G401 (cell line): ENCODE data around the gene ZNF2. TPM values are rescaled to one million over a fixed set of nuclear protein-coding genes. Genes with fewer than 3 reads are reported as not detected.

Experiments used
- DNase-seq: peaks from one replicate; pipeline ENCODE4 v3.0.0-alpha.2; 2015; ENCODE audit warnings: low spot score
- in situ Hi-C: cut with HindIII; loops from 2 replicates; pipeline ENCODE4 v1.10.0; 2016; ENCODE audit warnings: low sequenced_read_pairs, mixed read lengths
- total RNA-seq: library from RNA; depleted of rRNA; stranded (reverse); fragments of >200 nt; shearing (Covaris generic); gene quantifications from 2 replicates; pipeline ENCODE4 v1.2.3, GENCODE V29; 2014; rRNA removed

The ZNF2 gene
- total RNA-seq, result 4.5 and 6.9 TPM in 2 replicates

GRCh38 chr2:95165371-95166064 is at the start of gene ZNF2:
Gene ZNF2 (plus strand): TSS chr2:95165809. CDS start chr2:95176227, 10,418 bp downstream.
- DNase-seq, result peak; percentile 97
- in situ Hi-C loops, result no loop called here

- in situ Hi-C loops, result no loop called here
- DNase-seq, result no peak
Observed at GRCh38 chr2:95121093-95121406, 44.6 kb upstream of the ZNF2 start.

DNA sequence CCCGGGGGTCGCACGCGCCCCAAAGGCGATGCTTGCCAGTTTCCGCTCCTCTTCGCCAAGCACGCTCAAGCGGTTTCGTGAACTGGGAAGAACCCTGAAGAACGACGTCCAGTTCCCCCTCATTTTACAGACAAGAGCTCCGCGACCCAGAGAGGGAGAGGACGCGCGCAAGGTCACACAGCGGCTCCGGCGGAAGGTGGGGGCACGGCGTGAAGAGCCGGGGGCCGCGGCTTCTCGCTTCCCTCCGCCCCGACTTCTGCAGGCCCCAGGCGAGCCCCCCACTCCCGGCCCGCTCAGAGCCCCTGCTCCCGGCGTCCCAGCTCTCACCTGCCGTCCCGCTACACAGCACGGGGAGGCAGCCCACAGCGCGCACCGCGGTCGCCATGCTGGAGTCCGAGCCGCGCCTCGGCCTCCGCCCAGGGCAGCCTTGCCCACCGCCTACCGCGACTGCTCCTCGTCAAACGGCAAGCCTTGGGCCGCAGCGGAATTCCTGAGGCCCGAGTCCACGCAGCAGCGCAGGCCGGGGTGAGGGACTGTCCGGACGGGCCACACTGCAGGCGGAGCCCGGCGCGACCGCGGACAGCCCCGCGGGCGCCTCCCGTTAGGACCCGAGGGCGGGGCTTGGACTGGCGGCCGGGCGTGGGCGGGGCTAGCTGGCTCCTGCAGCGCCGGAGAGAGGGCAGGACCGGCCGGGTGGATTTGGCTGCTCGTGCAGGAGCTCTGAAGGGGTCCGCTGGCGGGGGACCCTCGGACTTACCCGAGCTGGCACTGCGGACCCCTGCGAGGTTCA is 44.0 kb upstream of the ZNF2 start, which contains the start of gene MRPS5:
Gene MRPS5, minus strand, starts transcription at position 402 of the 790 bp plus-strand sequence. Its CDS starts 17 bp downstream, at position 385.
- DNase-seq, result peak; percentile 83
- in situ Hi-C loops, result no loop called here

GRCh38 chr2:95122197-95122551 is 43.4 kb upstream of the ZNF2 start:
- in situ Hi-C loops, result no loop called here

GRCh38 chr2:95138702-95139101 is 26.9 kb upstream of the ZNF2 start:
- in situ Hi-C loops, result no loop called here
- no peak for DNase-seq

More at GRCh38 chr2:95122197-95122551, 43.4 kb upstream of the ZNF2 start:
- DNase-seq, result no peak

GRCh38 chr2:95143838-95144237 is 21.8 kb upstream of the ZNF2 start:
- DNase-seq, result no peak
- in situ Hi-C loops, result no loop called here

DNA sequence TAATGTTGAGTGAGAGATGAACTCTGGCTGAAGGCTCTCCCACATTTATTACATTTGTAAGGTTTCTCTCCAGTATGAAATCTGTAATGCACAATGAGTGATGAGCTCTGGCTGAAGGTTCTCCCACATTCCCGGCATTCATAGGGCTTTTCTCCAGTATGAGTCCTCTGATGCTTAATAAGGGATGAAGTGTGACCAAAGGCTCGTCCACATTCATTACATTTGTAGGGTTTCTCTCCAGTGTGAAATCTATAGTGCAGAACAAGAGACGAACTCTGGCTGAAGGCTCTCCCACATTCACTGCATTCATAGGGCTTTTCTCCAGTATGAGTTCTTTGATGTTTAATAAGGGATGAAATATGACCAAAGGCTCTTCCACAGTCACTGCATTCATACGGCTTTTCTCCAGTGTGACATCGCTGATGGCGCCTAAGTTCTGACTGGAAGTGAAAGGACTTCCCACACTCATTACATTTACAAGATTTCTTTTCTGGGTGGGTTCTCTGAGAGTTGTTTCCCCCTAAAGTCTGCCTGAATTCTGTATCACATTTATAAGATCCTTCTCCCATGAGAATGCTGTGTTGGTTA is 16.1 kb upstream of the ZNF2 start:
- in situ Hi-C loops, result no loop called here
- DNase-seq, result no peak

- in situ Hi-C loops, result no loop called here
- peak; percentile 7 for DNase-seq
Observed at GRCh38 chr2:95158441-95158840, 7.2 kb upstream of the ZNF2 start.

DNA sequence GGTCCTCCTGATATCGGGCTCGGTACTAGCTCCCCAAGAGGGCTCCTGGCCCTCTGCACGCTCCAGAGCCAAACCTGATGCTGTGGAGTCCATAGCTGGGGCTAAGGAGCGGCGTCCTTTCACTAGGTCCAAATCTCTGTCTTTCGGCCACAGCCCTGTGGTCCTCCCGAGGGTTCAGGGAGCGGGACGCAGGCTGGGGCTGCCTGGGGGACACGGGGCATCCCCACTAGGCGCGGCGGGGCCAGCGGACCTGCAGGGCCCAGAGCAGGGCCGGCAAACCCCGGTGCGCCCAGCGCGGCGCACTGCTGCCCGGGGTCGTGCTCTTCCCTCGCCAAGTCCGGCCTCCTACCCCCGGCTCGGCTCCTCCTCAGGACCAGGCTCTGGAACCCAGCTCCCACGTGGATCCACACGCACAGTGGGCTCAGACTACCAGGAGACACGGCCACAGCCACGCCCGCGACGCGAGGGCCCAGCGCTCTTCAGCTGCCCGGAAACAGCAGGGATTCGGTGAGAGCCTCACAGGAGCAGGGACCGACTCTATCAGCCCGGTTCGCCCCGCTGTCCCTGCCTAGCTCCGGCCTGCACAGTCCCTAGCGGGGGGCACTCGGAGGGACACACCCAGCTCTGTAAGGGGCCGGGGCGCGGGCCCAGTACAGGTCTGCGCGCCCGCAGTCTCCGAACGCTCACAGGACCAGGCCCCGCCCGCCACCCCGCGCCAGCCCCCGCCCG is 6.6 kb upstream of the ZNF2 start:
- in situ Hi-C loops, result no loop called here

DNA sequence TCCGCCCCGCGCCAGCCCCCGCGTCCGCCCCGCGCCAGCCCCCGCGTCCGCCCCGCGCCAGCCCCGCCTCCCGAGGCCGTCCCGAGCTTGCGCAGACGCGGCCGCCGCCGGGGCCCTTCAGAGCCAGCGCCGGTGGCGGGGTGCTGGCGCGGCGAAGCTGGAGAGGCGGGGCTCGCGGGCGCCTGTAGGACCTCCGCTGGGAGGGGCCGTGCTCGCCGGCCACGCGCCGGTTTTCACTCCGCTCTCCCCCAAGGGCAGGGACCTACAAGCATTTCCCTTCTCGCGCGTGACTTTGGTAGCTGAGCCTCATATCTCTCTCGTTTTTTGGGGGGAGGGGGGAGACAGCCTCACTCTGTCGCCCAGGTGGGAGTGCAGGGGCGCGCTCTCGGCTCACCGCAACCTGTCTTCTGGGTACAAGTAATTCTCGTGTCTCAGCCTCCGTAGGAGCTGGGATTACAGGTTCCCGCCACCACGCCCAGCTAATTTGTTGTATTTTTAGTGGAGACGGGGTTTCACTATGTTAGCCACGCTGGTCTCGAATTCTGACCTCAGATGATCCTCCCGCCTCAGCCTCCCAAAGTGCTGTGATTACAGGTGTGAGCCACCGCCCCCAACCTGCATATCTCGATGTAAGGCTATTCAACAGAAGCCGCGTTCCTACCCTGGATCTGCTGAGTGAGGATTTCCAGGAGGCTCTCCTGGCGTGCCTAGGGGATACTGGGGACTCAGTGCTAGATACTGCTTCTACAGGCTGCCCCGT is 5.7 kb upstream of the ZNF2 start, which contains the start of gene ZNF514:
Gene ZNF514, minus strand, starts transcription at position 159 of the 760 bp plus-strand sequence. CDS start 6,595 bp downstream, outside the sequence.
- in situ Hi-C loops, result no loop called here
- peak; percentile 79 for DNase-seq

More for the DNA sequence above, 6.6 kb upstream of the ZNF2 start:
- peak; percentile 63 for DNase-seq

- in situ Hi-C loops, result no loop called here
- DNase-seq, result no peak
Observed at GRCh38 chr2:95165030-95165370, 609 bp upstream of the ZNF2 start.

- DNase-seq, result no peak
- in situ Hi-C loops, result no loop called here
Observed at GRCh38 chr2:95166065-95166763, 605 bp downstream of the ZNF2 start.

- DNase-seq, result no peak
- in situ Hi-C loops, result no loop called here
Observed at GRCh38 chr2:95171902-95172301, 6.3 kb downstream of the ZNF2 start.

GRCh38 chr2:95174031-95174542 is 8.5 kb downstream of the ZNF2 start:
- DNase-seq, result no peak
- in situ Hi-C loops, result no loop called here

DNA sequence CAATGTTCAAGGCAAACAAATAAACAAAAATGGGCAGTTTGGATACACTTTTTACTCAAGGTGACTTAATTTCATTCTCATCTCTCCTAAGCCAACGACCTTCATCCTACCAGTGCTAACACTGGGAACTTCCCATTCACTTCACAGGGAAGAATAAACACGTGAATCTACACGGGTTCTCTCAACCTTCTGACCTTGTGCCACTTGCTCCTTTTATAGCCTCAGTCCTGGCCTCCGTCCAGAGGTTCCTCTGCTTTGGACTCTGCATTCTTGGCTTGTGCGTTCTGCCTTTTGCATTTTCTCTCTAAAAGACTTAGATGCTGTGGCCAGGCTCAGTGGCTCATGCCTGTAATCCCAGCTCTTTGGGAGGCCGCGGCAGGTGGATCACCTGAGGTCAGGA is 13.8 kb downstream of the ZNF2 start:
- no peak for DNase-seq
- in situ Hi-C loops, result no loop called here

GRCh38 chr2:95181774-95182173 is 16.2 kb downstream of the ZNF2 start:
- in situ Hi-C loops, result no loop called here

DNA sequence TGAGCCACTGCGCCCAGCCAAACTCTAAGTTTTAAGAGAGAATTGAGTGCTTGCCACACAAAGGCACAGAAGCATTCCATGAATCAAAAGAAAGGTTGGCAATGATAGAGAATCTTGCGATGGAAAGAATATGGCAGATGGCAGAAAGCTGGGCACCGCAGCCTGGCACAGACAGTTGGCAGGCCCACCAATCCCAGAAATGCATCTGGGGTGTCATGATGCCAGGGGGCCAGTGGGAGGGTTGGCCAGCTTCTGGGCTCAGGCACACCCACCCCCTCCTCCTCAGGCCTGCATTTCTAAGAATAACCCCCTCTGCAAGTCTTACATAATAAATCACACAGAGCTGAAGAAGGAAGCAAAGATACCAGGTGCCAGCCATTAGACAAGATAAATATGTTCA is 19.6 kb downstream of the ZNF2 start:
- no peak for DNase-seq
- in situ Hi-C loops, result no loop called here

More at GRCh38 chr2:95181774-95182173, 16.2 kb downstream of the ZNF2 start:
- no peak for DNase-seq

DNA sequence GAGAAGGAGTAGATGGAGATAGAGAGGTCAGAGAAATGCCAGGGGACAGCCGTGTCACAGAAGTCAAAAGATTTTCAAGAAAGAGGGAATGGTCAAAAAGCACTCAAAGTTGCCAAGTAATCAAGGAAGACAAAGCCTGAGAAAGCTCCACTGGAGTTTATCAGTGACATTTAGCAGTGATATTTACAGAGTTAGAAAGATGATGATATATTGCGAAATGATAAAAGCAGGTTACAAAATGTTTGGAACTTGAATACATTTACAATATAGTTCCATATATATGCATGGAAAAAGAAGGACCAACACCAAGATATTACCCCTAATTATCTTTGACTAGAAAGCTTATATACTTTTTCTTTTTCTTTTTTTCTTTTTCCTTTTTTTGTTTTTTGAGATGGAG is 20.4 kb downstream of the ZNF2 start:
- no peak for DNase-seq
- in situ Hi-C loops, result no loop called here
